ENCODE results near the gene SYK. TPM values are rescaled to one million over a fixed set of nuclear protein-coding genes. Genes with fewer than 3 reads are reported as not detected.

SYK gene
- total RNA-seq, 4 donors from 2014 or later: 0.53 to 3.3 (median 2.0) TPM

- H3K27ac ChIP-seq: no peak overlapping the region
- no peak for TF ChIP-seq POLR2A (IDR thresholded peaks at IDR 0.05)
- TF ChIP-seq CTCF (IDR thresholded peaks at IDR 0.05 in 4 of 5, conservative IDR thresholded peaks at IDR 0.05 in 1 of 5): no peak
- H3K9me3 ChIP-seq: no peaks in the 10 kb centered on the region
- DNase-seq (no peak), ATAC-seq (no peak)
- in situ Hi-C loops (cut with MboI; ENCODE audit: low sequenced_read_pairs in 4 of 4): no loop called here
- H3K4me1 ChIP-seq: no peaks in the 10 kb centered on the region
- no peak overlapping the region for H3K4me3 ChIP-seq
- H3K27me3 ChIP-seq: no peaks in the 10 kb centered on the region
- H3K36me3 ChIP-seq: no peaks in the 10 kb centered on the region
- intact Hi-C loops (cut with DNase I; ENCODE audit: low total_unique reads): no loop called here
Measured at GRCh38 chr9:90899287-90899686, 97.7 kb downstream of the SYK start.

GRCh38 chr9:90900130-90900529, 98.5 kb downstream of the SYK start:
- TF ChIP-seq CTCF (IDR thresholded peaks at IDR 0.05 in 4 of 5, conservative IDR thresholded peaks at IDR 0.05 in 1 of 5) (peak in 3 of 5 experiments; percentile 30 to 49 (median 49)), POLR2A (IDR thresholded peaks at IDR 0.05) (no peak)
- H3K9me3 ChIP-seq: no peaks in the 10 kb centered on the region
- H3K4me3 ChIP-seq: no peak overlapping the region
- intact Hi-C loops (cut with DNase I; ENCODE audit: low total_unique reads): no loop called here
- ATAC-seq: peak; percentile 77 to 85
- DNase-seq: peak in 1 of 2 donors; percentile 47
- H3K27ac ChIP-seq: no peak overlapping the region
- no peaks in the 10 kb centered on the region for H3K4me1 ChIP-seq
- in situ Hi-C loops (cut with MboI; ENCODE audit: low sequenced_read_pairs in 4 of 4): loop anchor here in 2 of 4 donors (25.0 kb wide), 1 partner anchor 787 kb away; no protein-coding TSS in a partner anchor
- H3K27me3 ChIP-seq: no peaks in the 10 kb centered on the region
- no peaks in the 10 kb centered on the region for H3K36me3 ChIP-seq

- TF ChIP-seq CTCF (IDR thresholded peaks at IDR 0.05 in 4 of 5, conservative IDR thresholded peaks at IDR 0.05 in 1 of 5) (no peak), POLR2A (IDR thresholded peaks at IDR 0.05) (no peak)
- Histone ChIP-seq H3K9me3 (no peaks in the 10 kb centered on the region), H3K27ac (no peak overlapping the region), H3K4me1 (no peaks in the 10 kb centered on the region), H3K36me3 (no peaks in the 10 kb centered on the region), H3K4me3 (no peak overlapping the region), H3K27me3 (no peaks in the 10 kb centered on the region)
- DNase-seq (no peak), ATAC-seq (no peak)
- in situ Hi-C loops (cut with MboI; ENCODE audit: low sequenced_read_pairs in 4 of 4) (loop anchor here in 2 of 4 donors (25.0 kb wide), 1 partner anchor 785 kb away; no protein-coding TSS in a partner anchor), intact Hi-C loops (cut with DNase I; ENCODE audit: low total_unique reads) (no loop called here)
Measured at GRCh38 chr9:90901933-90902332, 100.3 kb downstream of the SYK start.

GRCh38 chr9:90903766-90904424, 102.3 kb downstream of the SYK start:
- DNase-seq (no peak), ATAC-seq (no peak)
- TF ChIP-seq POLR2A (IDR thresholded peaks at IDR 0.05): no peak
- TF ChIP-seq CTCF (IDR thresholded peaks at IDR 0.05 in 4 of 5, conservative IDR thresholded peaks at IDR 0.05 in 1 of 5): no peak
- in situ Hi-C loops (cut with MboI; ENCODE audit: low sequenced_read_pairs in 4 of 4) (loop anchor here in 2 of 4 donors (25.0 kb wide), 1 partner anchor 783 kb away; no protein-coding TSS in a partner anchor), intact Hi-C loops (cut with DNase I; ENCODE audit: low total_unique reads) (no loop called here)
- Histone ChIP-seq H3K27me3 (no peaks in the 10 kb centered on the region), H3K9me3 (no peaks in the 10 kb centered on the region), H3K27ac (no peak overlapping the region), H3K4me1 (no peaks in the 10 kb centered on the region), H3K36me3 (no peaks in the 10 kb centered on the region), H3K4me3 (no peak overlapping the region)
